Measurements from ENCODE around the gene ANKRD44.

Gene ANKRD44

GRCh38 chr2:196952936-196953335 lies 357.6 kb downstream of the ANKRD44 start:
- no peak for DNase-seq (ENCODE audit: low spot score)

- DNase-seq (ENCODE audit: low spot score): no peak
These were observed 358.6 kb downstream of the ANKRD44 start for GRCh38 chr2:196951973-196952372.

- no peak for DNase-seq (ENCODE audit: low spot score)
These were observed 361.5 kb downstream of the ANKRD44 start for GRCh38 chr2:196949116-196949515.

GRCh38 chr2:196944570-196944969 lies 366.0 kb downstream of the ANKRD44 start:
- no peak for DNase-seq (ENCODE audit: low spot score)

GRCh38 chr2:196941398-196942078 lies 369.0 kb downstream of the ANKRD44 start:
- DNase-seq (ENCODE audit: low spot score): no peak

- DNase-seq (ENCODE audit: low spot score): no peak
These were observed 371.2 kb downstream of the ANKRD44 start for GRCh38 chr2:196939371-196939770.

Measured in ecto neural progenitor cell (in vitro differentiated cells).